T-helper 1 cell (primary cell): Measurements from ENCODE around the gene BLOC1S1.

Source experiments
- DNase-seq, 5 donors: peaks; one replicate each; pipeline ENCODE4 v3.0.0-alpha.2; 2012 to 2020

Gene BLOC1S1

DNA sequence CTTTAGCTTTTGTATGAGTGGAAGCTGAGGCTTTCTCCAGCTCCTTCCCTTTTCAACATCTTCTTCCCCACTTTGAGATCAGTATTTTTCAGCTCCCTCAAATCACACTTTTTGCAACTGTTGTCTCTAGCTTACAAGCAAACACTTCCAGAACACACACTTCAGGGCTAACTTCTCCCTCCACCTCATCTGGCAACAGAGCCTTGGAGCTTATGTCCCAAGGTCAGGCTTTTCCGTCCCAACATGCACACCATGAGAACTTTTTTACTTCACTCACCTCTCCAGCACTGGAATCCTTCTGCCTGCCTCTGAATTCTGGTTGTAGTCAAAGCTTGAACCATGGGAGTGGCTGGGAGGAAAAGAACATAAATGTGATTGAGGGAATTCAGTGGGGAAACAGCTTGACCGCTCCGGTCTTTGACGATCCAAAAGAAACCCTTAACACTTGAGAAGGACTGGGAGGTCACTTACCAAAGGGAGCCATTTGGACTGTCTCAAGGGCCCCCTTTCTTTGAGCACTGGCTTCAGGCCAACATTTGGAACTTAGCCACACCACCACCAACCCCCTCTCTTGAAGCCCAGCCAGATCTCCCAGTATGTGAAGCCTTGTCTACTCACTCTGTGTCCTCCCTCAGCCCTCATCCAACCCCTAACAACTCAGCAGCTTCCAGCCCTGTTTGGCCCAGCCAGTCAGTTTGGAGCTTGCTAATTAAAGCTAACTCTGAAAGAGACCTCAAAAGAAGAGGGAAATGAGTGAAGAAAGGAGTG lies 3.9 kb upstream of the BLOC1S1 start:
- DNase-seq: no peak

DNA sequence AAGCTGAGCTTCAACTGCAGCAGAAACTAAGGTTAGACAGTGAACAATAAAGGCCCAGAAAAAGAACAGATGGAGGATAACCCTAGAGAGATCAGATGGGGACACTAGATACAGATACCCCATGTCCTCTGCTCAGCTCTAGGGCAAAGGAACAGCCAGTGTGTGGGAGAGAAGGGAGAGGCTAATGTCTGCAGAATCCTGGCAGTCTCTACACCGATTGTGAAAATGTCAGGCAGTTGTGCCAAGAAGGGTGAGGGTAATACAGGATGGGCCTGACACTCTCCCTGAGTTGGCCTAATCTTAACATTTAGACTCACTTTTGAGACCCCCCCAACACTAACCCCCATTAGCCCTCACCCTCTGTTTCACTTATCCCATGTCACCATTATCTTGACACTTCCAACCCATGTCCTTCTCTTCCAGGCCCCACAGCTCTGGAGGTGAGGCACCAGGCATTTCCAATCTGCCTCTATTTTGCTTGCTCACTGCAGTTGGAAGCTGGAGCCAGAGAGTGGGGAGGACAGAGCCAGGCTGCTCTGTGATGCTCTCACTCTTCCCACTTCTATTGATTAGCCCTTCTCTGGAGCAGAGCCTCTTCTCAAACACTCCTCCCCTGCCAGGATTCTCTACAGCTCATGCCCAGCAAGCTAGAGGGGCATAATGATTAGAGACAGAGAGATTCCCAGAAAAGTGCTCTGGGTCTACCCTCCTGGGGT lies 3.0 kb upstream of the BLOC1S1 start:
- DNase-seq: no peak

DNA sequence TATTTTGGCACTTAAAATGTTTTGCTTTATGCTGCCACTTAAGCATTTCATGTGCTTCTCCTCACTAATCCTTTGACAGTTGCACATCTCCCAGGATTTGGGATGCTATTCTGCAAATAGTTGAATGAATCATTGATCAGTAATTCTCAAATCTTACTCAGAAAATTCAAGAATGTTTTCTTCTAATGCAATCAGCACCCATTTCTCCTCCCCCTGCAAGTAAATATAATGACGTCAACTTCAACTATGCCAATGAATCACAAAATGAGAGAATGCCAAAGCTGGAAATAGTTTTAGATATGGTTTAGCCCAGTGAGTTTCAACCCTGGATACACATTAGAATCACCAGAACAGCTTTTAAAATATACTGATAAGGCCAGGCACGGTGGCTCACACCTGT lies 2.1 kb upstream of the BLOC1S1 start:
- DNase-seq: no peak

DNA sequence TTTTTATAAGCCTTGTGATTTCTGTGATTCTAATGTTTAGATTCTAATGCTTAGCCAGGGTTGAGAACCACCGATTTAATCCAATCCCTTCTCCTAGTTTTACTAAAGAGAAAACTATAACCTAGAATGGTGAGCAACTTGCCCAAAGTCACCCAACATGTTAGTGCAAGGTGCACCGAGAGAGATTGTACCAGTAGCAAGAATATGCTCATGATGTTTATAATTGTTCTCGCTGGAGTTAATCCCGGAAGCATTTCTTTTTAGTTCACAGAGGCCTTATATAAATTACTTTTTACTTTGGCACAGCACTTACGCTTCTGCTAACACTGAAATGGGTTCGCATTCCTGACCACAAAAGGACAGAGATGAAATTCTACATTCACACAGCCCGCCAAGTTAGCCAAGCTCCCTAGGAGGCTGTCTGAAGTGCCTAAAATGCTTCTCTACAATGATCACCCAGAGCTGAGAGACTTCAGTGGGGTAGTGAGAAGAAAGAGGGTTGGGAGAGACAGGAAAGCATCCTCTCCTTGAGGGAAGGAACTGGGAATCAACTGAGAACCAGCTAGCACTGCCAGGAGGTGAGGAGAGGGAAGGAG lies 579 bp upstream of the BLOC1S1 start:
- DNase-seq: no peak

DNA sequence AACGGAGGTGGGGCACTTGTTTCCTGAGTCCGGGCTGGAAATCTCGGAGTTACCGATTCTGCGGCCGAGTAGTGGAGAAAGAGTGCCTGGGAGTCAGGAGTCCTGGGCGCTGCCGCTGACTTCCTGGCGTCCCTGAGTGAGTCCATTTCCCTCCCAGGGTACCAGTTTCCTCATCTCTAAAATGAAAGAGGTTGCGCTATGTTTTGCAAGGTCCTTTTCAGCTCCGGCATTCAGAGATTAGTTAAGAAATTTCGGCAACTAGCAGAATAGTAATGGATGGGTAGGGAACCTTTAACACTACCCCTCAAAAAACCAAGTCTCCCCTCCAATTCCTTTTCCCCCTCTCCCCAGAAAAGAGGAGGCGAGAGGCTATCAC lies 724 bp downstream of the BLOC1S1 start:
- no peak for DNase-seq

DNA sequence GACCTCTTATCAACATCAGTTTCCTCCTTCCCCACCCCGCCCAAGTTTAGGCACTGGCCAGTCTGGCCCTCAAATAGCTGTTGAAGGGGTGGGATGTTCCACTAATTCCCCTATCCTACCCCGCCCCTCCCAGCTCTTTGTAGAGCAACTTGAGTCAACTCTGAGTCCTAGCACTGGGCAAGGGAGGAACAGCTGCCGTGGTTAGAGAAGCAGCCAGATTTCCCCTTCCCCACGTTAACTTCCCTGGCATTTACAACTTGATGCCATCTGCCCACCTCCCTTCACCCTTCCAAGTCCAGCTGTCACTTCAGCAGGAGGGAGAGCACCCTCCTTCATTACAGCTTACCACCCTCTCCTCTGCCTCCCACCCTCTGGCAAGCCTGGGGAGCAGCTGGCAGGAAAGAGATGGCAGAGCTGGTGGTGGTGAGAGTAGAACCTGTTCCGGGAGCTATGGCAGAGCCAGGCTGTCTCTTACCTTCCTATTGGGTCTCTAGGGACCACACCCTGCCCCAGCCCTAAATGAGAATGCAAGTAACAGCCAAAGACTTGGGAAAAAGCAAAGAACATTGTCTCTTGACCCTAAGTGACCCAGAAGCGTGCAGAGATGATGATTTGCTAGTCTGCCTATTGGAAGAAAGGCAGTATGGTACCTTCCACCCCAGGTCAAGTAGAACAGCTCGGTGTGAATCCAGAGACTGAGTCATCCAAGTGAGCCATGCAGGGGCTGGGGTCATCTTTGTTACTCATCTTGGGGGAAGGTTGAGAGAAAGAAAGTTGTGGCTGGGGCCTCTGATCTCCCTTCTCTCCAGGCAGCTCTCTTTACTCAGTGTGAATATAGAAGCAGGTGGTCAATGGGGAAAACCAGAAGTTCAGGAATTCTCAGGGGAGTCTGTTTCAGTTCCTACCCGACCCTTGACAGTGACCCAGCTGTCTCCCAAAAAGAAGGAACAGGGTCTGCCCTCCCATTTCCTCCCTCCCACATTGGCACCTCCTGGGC lies 1.5 kb downstream of the BLOC1S1 start:
- DNase-seq: no peak

DNA sequence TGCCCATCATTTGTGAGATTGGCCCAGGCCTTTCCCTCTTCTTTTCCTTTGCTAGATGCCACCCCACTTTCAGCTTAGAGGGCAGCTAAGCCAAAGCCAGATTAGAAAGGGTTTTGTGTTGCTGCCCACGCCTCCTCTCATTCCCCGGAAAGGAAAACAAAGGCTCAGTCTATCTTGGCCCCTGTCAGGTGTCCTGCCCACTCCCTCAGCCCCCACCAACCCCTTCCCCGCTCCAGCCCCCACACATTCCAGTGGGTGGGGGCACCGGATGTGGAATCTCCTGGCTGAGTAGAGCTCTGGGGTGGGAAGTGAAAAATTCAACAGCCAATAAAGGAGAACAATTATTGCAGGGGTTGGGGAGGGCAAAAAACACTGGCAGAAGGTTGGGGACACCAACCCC lies 2.2 kb downstream of the BLOC1S1 start:
- no peak for DNase-seq

DNA sequence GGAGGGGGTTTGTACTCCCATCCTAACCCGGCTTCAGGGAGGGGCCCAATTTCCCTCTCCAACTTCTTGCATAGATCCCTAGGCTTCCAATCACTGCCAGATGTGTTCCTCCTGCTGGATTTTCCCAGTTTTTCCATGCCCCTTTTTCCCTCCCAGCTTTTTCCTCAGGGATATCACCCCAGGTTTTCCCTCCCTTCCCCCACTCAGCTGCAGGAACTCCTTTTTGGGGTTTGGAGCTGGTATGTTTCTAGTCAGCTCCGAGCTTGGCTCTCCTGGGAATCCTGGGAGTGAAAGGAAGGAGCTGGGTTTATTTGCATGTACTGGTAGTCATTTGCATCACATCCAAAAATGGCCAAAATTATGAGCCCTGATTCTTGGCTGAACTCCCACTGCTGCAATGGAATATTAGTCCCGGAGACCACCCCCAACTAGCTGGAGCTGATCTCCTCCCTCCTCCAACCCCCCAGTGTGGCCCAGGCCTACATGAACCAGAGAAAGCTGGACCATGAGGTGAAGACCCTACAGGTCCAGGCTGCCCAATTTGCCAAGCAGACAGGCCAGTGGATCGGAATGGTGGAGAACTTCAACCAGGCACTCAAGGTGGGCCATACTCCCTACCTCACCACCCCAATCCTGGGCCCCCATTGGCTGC lies 2.9 kb downstream of the BLOC1S1 start:
- no peak for DNase-seq

DNA sequence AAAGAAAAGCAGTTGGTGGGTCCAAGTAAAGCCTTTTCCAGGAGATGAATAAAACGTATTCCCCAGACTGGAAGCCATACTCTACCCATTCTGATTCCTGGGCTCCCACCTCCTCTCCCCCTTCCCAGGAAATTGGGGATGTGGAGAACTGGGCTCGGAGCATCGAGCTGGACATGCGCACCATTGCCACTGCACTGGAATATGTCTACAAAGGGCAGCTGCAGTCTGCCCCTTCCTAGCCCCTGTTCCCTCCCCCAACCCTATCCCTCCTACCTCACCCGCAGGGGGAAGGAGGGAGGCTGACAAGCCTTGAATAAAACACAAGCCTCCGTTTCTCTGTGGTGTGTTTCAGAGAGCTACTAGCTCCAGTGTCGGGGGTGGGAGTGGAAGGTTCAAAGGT lies 3.5 kb downstream of the BLOC1S1 start:
- no peak for DNase-seq

DNA sequence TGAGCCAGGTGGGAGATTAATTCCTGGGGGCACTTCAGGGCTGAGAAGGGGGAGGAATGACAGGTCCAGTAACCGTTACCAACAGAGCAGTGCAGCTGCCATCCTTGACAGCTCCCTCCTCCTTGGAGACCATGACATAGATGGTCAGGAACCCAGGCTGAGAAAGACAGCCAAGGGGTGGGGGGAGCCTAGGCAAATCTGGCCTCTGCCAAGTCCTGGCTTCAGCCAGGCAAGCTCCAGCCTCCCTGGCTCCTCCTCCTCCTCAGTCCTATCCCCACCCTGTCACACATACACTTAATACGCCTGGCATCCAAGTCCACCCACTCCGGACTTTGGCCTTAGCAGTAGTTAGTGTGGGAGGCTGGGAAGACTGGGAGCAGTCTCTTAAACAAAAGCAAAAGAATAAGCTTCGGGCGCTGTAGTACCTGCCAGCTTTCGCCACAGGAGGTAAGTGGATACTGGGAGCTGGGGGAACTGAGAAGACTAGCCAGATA lies 4.3 kb downstream of the BLOC1S1 start, which contains the start of gene RDH5:
Gene RDH5 (plus strand): TSS at position 323 of the 494 bp plus-strand sequence. CDS start 792 bp downstream, outside the sequence.
- DNase-seq: no peak

DNA sequence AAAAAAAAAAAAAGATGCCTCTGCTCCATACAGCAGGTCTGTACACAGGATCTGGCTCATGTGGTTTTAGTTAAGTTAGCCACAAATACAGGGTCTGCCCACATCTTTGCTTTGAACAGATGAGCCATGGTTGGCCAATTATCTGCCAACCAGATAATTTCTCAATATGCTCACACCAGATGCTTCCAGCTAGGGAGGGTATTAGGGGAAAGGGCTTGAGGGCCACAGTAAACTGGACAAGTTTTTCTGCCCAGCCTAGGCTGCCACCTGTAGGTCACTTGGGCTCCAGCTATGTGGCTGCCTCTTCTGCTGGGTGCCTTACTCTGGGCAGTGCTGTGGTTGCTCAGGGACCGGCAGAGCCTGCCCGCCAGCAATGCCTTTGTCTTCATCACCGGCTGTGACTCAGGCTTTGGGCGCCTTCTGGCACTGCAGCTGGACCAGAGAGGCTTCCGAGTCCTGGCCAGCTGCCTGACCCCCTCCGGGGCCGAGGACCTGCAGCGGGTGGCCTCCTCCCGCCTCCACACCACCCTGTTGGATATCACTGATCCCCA lies 5.1 kb downstream of the BLOC1S1 start:
- no peak for DNase-seq

DNA sequence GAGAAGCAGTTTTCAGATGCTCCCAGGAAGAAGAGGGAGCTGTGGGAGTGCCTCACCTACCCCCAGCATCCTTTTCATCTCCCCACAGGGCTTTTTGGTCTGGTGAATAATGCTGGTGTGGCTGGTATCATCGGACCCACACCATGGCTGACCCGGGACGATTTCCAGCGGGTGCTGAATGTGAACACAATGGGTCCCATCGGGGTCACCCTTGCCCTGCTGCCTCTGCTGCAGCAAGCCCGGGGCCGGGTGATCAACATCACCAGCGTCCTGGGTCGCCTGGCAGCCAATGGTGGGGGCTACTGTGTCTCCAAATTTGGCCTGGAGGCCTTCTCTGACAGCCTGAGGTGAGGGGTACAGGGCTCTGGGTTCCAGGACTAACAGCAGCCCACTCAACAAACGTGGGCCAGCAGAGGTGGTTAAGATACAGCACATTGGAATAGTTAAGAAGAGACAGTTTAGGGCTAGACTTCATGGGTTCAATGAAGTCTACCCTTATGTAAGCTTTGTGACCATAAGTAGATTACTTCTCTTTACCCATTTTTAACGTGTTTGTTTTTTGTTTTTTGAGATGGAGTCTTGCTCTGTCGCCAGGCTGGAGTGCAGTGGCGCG lies 5.9 kb downstream of the BLOC1S1 start:
- DNase-seq: no peak

DNA sequence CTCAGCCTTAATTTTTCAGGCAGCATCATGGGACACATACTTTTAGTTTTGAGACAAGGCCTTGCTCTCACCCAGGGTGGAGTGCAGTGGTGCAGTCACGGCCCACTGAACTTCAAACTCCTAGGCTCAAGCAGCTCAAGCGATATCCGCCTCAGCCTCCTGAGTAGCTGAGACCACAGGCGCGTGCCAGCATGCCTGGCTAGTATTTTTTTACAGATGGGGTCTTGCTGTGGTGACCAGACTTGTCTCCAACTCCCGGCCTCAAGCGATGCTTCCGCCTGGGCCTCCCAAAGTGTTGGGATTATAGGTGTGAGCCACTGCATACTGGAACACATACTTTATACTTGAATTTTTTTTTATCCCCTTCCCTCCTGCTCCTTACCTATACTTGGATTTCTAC lies 7.1 kb downstream of the BLOC1S1 start:
- no peak for DNase-seq

DNA sequence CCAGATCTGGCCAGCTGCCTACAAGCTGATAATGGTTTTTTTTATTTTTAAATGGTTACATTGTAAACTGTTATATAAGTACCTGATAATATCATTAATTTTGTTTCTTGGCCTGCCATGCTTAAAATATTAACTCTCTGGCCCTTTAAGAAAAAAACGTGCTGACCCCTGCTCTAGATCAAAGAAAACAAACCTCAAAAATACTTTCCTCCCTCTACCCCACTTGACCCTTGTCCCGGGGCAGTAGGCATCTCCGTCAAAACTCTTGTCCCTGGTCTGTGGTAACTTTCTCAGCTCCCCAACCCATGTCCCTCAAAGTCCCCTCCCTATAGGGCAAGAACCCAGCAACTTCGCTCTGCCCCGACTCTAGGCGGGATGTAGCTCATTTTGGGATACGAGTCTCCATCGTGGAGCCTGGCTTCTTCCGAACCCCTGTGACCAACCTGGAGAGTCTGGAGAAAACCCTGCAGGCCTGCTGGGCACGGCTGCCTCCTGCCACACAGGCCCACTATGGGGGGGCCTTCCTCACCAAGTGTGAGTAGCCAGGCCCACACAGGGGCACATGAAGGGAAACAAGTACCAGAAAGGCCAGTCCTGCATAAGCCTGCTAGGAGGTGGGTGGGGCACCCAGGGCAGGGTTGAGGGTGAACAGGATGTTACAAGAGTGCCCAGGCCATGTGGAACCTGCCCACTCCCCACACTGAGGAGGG lies 7.8 kb downstream of the BLOC1S1 start:
- no peak for DNase-seq

DNA sequence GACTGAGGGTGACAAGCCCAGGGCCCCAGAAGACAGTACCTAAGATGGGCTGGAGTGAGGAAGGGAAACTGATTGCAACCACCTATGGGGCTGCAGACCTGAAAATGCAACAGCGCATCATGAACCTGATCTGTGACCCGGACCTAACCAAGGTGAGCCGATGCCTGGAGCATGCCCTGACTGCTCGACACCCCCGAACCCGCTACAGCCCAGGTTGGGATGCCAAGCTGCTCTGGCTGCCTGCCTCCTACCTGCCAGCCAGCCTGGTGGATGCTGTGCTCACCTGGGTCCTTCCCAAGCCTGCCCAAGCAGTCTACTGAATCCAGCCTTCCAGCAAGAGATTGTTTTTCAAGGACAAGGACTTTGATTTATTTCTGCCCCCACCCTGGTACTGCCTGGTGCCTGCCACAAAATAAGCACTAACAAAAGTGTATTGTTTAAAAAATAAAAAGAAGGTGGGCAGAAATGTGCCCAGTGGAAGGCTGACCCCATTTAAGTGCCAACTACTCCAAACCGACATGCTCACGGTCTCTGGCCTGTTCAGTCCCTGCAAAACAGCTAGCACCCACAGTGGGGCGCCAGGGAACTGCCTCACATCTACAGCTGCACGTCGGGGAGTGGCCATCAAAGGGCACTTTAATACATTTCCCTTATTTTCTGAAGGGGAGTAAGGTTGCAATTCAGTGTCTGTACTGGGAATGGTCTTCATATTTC lies 8.5 kb downstream of the BLOC1S1 start:
- peak; percentile 34 to 64 (median 53) for DNase-seq

DNA sequence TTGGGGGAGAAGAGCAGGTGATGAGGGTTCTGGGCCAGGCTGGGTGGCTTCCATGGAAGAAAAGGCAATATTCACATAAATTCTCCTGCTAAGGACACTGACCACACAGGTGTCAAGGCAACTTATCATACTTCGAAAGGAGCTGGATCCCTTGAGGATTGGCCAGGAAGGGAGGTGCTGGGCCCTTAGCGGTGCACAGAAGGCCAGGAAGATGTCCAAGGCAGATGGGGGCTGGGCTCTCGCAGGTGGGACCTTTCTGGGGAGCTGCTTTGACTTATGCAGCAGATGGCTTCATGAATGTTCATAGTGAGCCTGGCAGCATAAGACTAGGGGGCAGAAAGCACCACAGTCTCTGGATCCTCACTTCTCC lies 9.1 kb downstream of the BLOC1S1 start:
- DNase-seq: no peak

DNA sequence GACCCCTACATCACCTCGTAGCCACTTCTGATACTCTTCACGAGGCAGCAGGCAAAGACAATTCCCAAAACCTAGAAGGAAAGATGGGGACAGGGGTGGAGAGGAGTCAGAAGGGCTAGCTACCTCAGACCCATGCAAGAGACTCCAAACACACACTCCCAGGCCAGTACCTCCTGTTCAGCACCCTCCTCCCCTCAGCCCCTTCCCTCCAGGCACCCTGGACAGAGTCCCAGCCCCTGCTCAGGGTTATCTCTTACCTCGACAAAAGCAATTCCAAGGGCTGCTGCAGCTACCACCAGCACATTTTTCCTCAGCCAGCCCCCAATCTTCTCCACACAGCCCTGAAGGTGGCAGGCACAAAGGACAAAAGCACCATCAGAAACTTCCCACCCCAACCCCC lies 9.7 kb downstream of the BLOC1S1 start:
- DNase-seq: no peak

DNA sequence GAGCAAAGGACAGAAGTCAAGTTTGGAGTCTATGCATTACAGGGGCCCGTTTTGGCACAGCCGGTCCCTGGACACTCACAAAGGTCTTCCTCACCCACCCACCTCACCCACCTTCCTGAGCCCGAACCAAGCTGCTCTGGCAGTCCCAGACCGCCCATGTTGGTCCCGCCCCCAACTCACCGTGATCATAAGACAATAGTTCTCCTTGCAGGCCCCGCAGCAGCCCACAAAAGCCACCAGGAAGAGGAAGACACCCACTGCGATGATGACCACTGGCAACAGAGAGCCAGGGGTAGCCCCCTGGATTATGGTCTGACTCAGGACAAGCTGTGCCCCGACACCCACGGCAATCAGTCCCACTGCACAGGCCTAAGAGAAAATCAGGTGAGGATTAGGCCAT lies 11.1 kb downstream of the BLOC1S1 start:
- DNase-seq: no peak

DNA sequence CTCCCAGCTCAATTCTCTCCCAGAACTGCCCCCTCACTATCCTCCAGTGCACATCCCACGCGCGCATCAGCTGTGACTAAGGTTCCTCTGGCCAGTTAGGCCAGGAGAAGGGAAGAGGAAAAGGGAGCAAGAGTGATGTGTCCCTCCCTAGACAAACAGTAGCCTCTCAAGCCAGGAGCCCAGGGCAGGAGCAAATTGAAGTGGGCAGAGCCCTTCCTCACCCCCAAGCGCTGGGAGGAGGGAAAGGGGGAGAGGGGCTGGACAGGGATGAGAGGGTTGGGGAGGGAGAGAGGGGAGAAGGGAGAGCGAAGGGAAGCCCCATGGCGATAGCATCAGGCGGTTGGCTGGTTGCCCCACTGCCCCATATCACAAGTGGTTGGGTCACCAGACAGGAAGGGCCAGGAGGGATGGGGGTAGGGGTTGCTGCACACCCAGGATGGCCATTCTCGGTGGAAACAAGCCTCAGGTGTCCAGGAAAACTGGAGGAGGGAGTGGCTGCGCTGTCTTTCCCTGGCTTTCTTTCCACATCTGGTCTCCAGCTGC lies 11.9 kb downstream of the BLOC1S1 start:
- no peak for DNase-seq
